Muscle of arm (tissue), 14 donors: ENCODE results near the gene INCENP. TPM values are rescaled to one million over a fixed set of nuclear protein-coding genes. Genes with fewer than 3 reads are reported as not detected.
A peak's percentile ranks its signal among the peaks of the same experiment; 100 is the strongest.
"Not testable (repeated sequence)": the region's sequence is repeated elsewhere in the genome, so short reads cannot be mapped to it uniquely, and the experiment has no call there.

Source experiments
- DNase-seq: peaks from one replicate; pipeline ENCODE4 v3.0.0-alpha.2; 2013
- long read RNA-seq, 11 donors: transcript quantifications; one replicate each; lab custom pipeline, GENCODE V29; 2026
- polyA plus RNA-seq, 12 donors: library from polyadenylated mRNA; unstranded; fragments of 120-200 nt; gene quantifications; one replicate each; pipeline ENCODE4 v1.2.1, GENCODE V29; 2013; ENCODE audit not compliant: insufficient read length in 12 of 12

INCENP gene
- 10 to 100 TPM in 11 of 12 donors, not detected in 1; 13.3 to 28.5 (median 17.0) TPM for polyA plus RNA-seq
- long read RNA-seq, donor 1 = 0 reads
- long read RNA-seq, donor 2 = 0 reads
- long read RNA-seq, donor 3 = 0 reads
- long read RNA-seq, donor 4 = 0 reads
- long read RNA-seq, donor 5 = 0 reads
- long read RNA-seq, donor 6 = 0 reads
- long read RNA-seq, donor 7 = 0 reads
- long read RNA-seq, donor 8, partial matches to known transcripts = 0 of 1 reads
- long read RNA-seq, donor 8, other reads (novel, unspliced or antisense) = 0 of 1 reads
- long read RNA-seq, donor 9 = 0 reads
- long read RNA-seq, donor 10, partial matches to known transcripts = 0 of 2 reads
- long read RNA-seq, donor 10, other reads (novel, unspliced or antisense) = 0 of 2 reads
- long read RNA-seq, donor 11, partial matches to known transcripts = 0 of 1 reads
- long read RNA-seq, donor 11, other reads (novel, unspliced or antisense) = 0 of 1 reads

- peak; percentile 98 for DNase-seq
These were observed at the start of gene INCENP for GRCh38 chr11:62123669-62124185. Gene INCENP, plus strand, starts transcription at chr11:62124011. Its CDS starts 4,151 bp downstream, at chr11:62128162.

DNA sequence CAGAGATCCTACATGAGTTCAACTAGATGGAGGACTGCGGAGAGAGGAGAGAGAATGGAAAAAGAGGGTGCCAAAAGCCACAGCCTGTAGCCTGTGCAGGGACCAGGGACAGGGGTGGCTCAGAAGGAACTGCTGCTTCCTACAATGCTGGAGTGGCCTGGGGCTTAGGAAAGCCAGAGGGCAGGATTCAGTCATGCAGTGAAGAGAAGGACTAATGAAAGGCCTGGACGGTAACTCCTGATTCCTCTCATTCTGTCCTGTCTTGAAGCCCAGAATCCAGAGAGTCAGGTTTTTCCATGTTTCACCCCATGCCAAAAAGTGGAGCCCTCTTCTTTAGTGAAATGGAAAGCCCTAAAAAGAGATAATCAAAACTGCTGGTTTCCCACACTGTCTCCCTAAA lies 48.4 kb upstream of the INCENP start:
- DNase-seq = no peak

GRCh38 chr11:62077132-62077531 lies 46.7 kb upstream of the INCENP start:
- no peak for DNase-seq

- DNase-seq = peak; percentile 71
These were observed 42.2 kb upstream of the INCENP start for GRCh38 chr11:62081378-62082291.

GRCh38 chr11:62082292-62082657 lies 41.5 kb upstream of the INCENP start:
- no peak for DNase-seq

GRCh38 chr11:62084801-62085200 lies 39.0 kb upstream of the INCENP start:
- not testable (repeated sequence) for DNase-seq

- no peak for DNase-seq
These were observed 36.1 kb upstream of the INCENP start for GRCh38 chr11:62087694-62088093.

GRCh38 chr11:62088331-62088933 lies 35.4 kb upstream of the INCENP start:
- DNase-seq = no peak

GRCh38 chr11:62103141-62103540 lies 20.7 kb upstream of the INCENP start:
- DNase-seq = no peak

DNA sequence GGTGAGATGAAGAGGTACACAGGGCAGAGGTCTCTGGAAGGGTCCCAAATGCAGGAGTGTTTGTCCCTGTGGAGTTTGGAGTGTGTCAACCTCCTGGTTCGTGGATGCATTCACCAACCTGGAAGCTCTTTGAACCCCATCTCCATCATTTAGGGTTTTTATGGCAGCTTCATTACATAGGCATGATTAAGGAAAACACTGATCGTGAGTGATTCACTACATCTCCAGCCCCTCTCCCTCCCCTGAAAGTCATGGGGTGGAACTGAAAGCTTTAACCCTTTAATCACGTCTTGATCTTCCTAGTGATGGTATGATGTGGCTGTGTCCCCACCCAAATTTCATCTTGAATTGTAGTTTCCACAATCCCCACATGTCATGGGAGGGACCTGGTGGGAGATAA lies 19.8 kb upstream of the INCENP start:
- no peak for DNase-seq

DNA sequence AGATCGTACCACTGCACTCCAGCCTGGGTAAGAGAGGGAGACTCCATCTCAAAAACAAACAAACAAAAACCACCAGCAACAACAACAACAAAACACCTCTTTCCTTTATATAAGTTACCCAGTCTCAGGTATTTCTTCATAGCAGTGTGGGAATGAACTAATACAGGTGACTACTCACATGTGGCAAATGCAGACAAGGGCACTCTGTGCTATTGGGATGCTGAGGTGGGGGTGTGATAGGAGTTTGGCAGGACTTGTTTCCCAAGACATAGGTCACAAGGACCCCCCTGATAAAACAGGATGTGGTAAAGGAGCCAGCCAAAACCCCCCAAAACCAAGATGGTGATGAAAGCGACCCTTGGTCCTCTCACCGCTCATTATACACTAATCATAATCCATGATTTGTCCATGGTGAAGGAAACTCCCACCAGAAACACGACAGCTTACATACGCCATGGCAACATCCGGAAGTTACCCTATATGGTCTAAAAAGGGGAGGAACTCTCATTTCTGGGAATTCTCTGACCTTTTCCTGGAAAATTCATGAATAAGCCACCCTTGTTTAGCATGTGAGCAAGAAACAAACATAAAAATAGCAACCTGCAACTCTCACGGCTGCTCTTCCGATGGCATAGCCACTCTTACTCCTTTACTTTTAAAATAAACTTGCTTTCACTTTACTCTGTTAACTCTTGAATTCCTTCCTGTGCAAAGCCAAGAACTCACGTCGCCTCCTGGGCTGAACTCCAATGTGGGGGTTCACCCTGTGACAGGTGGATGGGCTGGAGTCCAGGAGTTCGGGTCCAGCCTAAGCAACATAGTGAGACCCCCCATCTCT lies 18.8 kb upstream of the INCENP start:
- DNase-seq = peak; percentile 56

DNA sequence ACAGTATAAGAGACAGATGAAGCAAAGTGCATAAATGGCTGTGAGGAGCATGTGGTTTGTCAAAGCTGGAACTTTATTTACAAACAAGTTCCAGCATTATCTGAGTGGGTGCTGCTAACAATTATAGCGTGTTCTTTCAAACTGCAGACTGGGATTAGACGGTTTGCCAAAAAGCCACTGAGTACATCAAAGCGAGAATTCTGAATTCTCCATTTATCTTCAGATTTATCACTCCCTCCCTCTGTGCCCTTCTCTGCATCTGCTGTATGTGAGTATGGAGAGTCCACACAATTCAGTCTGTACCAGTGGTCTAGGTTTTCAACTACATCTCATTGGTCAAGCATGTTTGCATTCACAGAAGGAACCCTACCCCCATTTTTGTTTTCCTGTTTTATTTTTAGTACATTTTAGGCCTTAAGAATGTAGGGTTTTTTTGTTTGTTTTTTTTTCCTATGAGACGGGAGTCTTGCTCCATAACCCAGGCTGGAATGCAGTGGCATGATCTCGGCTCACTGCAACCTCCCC lies 18.1 kb upstream of the INCENP start:
- DNase-seq = no peak

DNA sequence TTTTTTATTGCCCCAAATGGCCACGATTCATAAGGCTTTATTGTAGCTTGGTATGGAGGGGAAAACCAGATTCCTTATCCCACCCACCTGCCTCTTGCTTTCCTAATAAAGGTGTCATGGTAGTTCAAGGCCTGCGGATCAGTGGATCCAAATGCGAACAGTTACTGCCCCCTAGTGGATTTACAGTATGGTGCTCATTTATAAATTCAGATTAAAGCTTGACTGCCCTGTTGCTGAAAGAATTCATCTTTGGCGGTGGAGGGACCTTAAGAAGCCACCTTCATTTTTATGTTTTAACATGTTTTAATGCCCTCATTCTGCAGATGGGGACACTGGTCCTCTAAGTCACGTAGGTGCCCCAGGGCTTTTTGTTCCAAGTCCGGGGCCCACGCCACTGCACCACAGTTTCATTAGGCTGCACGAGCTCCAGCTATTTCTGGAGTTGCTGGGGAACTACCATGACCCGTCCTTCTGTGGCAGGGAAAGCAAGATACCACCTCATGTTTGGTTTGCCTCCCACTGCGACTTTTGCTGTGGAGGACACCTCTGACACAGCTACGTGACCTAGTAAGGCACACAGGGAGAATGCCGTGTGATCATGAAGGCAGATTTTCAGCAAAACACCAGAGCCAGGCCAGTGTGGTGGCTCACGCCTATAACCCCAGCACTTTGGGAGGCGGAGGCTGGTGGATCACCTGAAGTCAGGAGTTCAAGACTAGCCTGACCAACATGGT lies 15.6 kb upstream of the INCENP start:
- peak; percentile 65 for DNase-seq

- no peak for DNase-seq
These were observed 14.8 kb upstream of the INCENP start for GRCh38 chr11:62108971-62109404.

GRCh38 chr11:62115085-62115694 lies 8.6 kb upstream of the INCENP start:
- DNase-seq = no peak

GRCh38 chr11:62116451-62116850 lies 7.4 kb upstream of the INCENP start:
- no peak for DNase-seq

GRCh38 chr11:62119569-62119968 lies 4.2 kb upstream of the INCENP start:
- no peak for DNase-seq

DNA sequence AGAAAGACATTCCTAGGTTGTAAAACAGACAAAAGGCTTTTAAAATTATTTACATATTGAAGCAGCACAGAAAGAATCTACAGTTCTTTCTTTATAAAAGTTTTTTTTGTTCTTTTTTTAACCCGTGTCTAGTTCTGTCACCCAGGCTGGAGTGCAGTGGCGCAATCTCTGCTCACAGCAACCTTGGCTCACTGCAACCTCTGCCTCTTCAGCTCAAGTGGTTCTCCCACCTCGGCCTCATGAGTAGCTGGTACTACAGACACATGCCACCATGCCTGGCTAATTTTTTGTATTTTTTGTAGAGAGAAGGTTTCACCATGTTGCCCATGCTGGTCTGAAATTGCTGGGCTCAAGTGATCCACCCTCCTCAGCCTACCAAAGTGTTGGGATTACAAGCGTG lies 3.8 kb upstream of the INCENP start:
- DNase-seq = no peak

DNA sequence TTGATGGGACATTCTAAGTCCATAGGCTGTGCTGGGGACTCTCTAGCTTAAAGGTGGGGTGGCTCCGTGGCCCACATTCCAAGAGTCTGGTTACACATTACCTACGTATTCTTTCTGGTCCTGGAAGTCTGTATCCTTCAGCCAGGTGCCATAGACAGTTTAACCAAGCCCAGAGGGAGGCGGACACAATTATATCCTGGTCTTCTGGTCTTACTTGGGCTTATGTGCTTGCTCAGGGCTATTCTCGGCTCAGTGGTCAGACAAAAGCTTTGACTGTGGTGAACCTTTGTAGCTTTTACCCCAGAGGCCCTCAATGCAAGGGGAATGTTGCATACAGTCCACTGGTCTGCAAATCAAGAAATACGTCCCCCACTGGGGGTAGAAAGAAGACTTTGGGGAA lies 3.4 kb upstream of the INCENP start:
- DNase-seq = no peak

GRCh38 chr11:62122076-62122475 lies 1.7 kb upstream of the INCENP start:
- DNase-seq = no peak
